GM19455 (cell line): ENCODE data around the gene SORCS2.

Source experiments
- ATAC-seq: cut with Tn5 transposase; IDR thresholded peaks from one replicate; pipeline ENCODE4 v1.9.1; 2021; ENCODE audit not compliant: unreplicated experiment

Gene SORCS2

DNA sequence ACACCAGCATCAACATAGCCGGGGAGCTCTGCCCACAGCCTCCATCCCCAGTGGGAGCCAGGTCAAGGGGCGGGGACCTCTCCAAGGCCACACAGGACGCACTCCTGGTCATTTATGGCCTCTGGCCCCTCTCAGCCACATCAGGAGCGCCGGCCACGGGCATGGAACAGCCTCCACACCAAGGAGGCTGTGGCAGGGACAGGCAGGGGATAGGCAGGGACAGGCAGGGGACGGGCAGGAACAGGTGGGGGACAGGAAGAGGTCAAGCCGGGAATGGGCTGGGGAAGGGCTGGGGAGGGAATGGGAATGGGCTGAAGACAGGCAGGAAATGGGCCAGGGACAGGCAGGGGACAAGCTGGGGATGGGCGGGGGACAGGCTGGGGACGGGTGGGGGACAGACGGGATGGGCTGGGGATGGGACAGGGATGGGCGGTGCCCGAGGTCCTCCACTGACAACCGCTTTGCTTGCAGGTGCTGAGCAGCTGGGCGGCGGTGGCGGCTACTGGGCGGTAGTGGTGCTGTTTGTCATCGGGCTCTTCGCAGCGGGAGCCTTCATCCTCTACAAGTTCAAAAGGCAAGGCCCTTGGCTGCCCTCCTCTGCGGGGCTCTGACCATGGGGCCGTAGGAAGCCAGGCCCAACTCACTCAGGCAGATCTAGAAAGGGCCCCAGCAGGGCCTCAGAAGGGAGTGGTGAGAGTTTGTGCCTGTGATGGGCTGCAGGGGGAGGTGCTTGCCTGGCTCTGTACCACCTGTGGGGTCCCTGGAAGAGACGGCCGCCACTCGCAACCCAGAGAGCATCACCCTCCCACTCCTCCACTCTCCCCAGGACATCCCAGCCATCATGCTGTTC lies 541.7 kb downstream of the SORCS2 start:
- ATAC-seq, result no peak

DNA sequence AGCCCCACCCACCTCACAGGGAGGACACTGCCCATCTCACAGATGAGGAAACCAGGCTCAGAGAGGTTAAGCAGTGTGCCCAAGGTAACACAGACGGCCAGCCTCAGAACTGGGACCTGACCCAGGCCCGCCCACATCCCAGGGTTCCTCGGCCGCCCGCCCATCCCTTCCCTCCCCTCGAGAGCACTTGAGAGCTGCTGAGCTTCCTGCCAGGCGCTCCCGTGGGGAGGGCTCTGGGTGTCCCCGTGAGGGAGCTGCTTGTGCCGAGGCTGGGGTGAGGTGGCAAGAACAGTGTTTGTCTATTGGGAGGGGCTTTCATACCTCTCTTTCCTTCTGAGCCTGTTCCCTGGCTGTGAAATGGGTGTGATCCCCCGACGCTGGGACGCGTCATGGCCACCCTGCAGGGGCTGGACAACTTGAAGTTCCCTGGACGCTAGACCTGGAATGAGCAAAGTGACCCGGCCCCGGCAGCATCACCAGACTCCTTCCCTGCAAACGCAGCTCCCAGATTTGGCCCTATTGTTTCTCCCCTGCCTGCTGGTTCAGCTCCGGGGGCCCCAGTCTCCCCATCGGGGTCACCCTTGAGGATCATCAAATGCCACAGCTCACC lies 542.4 kb downstream of the SORCS2 start:
- no peak for ATAC-seq

- no peak for ATAC-seq
Measured at GRCh38 chr4:7735395-7735794, 543.1 kb downstream of the SORCS2 start.

DNA sequence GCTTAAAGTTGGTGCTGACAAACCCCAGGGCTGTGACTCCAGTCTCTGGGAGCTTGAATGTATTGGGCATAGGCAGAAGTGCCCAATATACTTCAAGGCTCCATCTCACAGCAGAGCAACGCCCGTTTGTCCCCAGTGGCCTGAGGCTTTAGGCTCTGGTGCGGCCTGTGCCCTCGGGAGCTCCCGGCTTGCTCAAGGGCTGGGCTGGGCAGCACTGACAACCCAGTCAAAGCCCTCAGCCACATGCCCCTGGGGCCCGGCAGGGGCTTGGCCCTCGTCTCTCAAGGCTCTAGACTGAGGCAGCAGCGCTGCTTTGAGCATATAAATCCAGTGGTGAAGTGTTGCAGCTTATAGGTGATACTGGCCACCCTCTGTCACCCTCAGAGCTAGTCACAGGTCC lies 543.6 kb downstream of the SORCS2 start:
- ATAC-seq, result no peak

GRCh38 chr4:7736436-7737267 lies 544.3 kb downstream of the SORCS2 start:
- ATAC-seq, result no peak

DNA sequence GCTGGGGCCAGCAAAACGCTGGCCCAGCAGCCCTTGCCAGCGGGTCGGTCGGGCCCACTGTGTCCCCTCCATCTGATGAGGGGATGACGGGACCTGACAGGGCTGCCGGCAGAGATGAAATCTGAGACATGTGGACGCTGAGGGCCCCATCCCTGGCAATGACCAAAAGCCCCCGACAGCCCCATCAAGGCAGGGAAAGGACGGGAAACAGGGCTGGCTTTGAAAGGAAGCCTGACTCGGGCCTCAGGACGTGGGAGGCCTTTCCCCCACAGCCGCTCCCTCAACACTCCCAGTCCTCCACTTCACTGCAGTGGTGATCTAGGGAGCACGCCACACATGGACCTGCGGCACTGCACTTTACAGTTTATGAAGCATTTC lies 544.9 kb downstream of the SORCS2 start:
- no peak for ATAC-seq

DNA sequence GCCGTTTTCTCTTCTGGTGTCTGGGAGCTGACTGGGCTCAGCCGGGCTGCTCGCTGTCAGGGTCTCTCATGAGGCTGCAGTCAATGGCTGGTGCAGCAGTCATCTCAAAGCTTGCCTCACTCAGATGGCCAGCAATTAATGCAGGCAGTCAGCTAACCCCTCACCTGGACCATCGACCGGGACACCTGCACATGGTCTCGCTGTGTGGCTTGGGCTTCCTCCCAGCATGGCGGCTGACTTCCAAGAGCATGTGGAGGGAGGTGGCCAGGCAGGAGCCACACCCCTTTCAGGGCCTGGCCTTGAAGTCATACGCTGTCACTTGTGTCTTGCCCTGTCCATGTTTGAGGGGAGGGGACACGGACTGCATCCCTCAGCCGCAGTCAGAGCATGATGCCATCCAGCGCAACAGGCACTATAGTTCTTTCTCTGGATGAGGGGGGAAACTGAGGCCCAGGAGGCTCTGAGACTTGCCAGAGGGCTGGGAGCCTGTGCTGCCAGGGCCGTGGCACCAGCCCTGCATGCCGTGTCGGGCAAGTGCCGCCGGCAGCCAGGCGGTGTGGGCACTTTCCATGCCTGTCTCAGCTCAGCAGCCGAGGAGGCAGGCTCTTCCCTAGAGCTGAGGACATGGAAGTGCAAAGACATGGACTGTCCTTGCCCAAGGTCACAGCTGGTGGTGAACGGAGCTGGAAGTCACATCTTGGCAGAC lies 545.6 kb downstream of the SORCS2 start:
- ATAC-seq, result no peak

- ATAC-seq, result no peak
Measured at GRCh38 chr4:7738458-7739076, 546.2 kb downstream of the SORCS2 start.

- no peak for ATAC-seq
Measured at GRCh38 chr4:7739077-7739917, 547.0 kb downstream of the SORCS2 start.

- no peak for ATAC-seq
Measured at GRCh38 chr4:7739918-7740865, 547.9 kb downstream of the SORCS2 start.

DNA sequence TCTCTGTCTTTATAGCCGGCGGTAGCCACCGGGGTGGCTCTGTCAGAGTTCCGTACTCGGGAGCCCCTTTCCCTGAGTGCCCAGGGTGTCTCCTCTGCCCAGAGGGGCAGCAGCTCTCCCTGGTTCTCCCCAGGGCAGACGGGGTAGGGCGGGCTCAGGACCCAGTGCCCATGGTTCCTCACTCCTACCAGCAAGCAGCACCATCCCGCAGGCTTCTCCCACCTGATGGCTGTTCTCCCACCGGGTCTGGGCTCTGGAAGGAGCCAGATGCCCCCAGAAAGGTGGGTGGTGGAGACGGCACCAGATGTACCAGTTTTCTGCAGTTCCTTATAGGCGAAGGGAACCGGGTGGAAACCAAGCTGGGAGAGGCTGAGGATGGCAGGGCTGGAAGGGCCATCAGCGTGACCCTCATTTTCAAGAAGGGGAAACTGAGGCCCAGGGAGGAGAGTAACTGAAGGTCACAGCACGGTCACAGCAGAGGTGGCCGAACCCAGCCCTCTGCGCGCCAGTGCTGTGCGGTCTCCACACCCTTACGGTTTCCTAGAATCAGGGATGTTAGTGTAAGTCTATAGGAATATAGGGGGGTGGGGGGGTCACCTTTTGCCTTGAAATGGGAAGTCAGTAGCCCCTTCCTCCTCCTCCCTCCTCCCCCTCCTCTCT lies 548.7 kb downstream of the SORCS2 start:
- no peak for ATAC-seq

DNA sequence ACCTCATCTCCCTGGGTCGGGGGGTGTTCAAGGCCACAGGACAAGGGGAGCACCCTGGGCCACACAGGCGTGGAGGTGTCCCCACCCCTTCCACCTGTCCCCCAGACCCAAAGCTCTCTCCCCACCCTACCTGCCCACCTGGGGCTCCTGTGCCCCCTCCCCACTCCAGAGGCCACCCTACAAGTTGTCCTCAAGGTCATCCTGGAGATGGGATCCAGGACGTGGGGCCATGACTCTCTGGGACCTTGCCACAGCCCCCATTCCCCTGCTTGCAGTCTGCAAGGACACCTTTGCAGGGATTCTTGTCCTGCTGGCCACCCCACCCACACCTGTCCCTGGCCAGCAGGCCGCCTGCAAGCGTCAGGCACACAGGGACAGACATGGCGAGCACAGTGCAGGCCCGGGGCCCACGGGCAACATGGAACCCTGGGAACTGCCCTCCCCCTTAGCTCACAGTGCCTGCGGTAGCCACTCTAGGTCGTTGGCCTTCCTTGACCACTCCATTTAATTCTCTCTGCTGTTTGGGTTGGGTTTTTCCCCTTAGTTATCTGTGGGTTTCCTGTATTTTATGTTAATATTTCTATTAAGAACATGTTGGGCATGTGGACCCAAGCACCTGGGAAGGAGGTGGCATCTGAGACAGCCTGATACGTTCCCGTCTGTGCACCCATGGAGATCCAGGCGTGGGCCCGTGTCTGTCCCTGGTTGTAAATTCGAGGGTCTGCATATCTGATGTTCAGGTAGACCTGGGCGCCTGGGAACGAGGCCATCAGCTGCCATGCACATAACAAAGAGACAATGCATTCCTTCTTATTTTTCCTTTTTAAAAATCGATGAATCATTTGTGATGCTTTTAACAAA lies 549.8 kb downstream of the SORCS2 start:
- no peak for ATAC-seq

- ATAC-seq, result no peak
Measured at GRCh38 chr4:7742807-7743280, 550.5 kb downstream of the SORCS2 start.

GRCh38 chr4:7744142-7744804 lies 551.9 kb downstream of the SORCS2 start:
- no peak for ATAC-seq

- no peak for ATAC-seq
Measured at GRCh38 chr4:7745301-7745885, 553.1 kb downstream of the SORCS2 start.

DNA sequence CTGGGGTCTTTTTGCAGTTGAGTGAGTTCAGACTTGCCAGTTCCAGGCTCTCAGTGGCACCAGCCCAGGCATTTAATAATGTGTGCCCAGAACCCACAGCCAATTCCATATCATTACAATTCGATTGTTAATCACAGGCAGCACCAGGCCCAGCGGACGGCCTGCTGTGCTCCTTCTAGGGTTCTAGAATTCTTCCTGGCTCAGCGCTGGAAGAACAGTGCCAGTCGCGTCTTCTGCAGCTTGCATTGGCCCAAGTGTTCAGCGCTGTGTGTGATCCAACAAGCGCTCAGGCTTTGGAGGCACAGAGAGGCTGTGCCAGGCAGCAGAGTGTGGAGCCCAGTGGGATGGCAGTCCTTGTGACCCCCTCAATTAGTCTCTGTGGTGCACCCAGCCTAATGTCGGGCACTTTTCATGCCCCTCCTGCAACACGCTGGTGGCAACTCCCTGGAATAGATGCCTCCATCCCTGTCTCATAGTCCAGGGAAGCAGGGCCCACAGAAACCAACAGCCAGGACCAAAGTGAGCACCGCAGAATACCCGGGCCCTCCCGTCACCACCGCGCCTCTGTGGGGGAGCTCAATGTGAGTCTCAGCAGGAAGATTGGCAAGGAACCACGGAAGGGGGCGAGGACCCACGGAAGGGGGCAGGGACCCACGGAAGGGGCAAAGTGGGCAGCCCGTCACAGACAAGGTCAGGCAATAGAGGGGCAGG lies 554.2 kb downstream of the SORCS2 start:
- no peak for ATAC-seq
